GM12873 (cell line): ENCODE data around the gene CAMK1G.

Experiments
- CTCF ChIP-seq: IDR thresholded peaks from 2 replicates; pipeline ENCODE4 v1.5.1; 2012; ENCODE audit warnings: low read depth, mild to moderate bottlenecking, moderate library complexity, low read length, control low read depth; ENCODE audit not compliant: insufficient read depth; ENCODE audit errors: missing control alignments

The CAMK1G gene

GRCh38 chr1:209600541-209600940 lies 17.0 kb downstream of the CAMK1G start:
- no peak for TF ChIP-seq CTCF

- TF ChIP-seq CTCF = peak; percentile 76
Observed at GRCh38 chr1:209601809-209602657, 18.5 kb downstream of the CAMK1G start.

GRCh38 chr1:209603877-209604276 lies 20.4 kb downstream of the CAMK1G start:
- no peak for TF ChIP-seq CTCF

- TF ChIP-seq CTCF = no peak
Observed at GRCh38 chr1:209607102-209607794, 23.7 kb downstream of the CAMK1G start.

- no peak for TF ChIP-seq CTCF
Observed at GRCh38 chr1:209607795-209608178, 24.3 kb downstream of the CAMK1G start.

GRCh38 chr1:209609041-209609790 lies 25.7 kb downstream of the CAMK1G start:
- TF ChIP-seq CTCF = no peak
